Hindlimb muscle (tissue), 1 donor: Measurements from ENCODE around the gene CTNNBL1. TPM values are rescaled to one million over a fixed set of nuclear protein-coding genes. Genes with fewer than 3 reads are reported as not detected.
"Not testable (repeated sequence)": the region's sequence is repeated elsewhere in the genome, so short reads cannot be mapped to it uniquely, and the experiment has no call there.

Source experiments
- DNase-seq: peaks from one replicate; pipeline ENCODE4 v3.0.0-alpha.2; 2013
- polyA plus RNA-seq: library from polyadenylated mRNA; unstranded; fragments of 120-200 nt; gene quantifications from one replicate; pipeline ENCODE4 v1.2.1, GENCODE V29; 2013; ENCODE audit not compliant: insufficient read length

Gene CTNNBL1
- polyA plus RNA-seq, 1 donor: 29.0 TPM

GRCh38 chr20:37711994-37712964, 18.4 kb downstream of the CTNNBL1 start:
- DNase-seq: no peak

- DNase-seq: no peak
Measured at GRCh38 chr20:37713396-37713795, 19.6 kb downstream of the CTNNBL1 start.

- no peak for DNase-seq
Measured at GRCh38 chr20:37714978-37715672, 21.3 kb downstream of the CTNNBL1 start.

- DNase-seq: no peak
Measured at GRCh38 chr20:37721751-37722150, 27.9 kb downstream of the CTNNBL1 start.

GRCh38 chr20:37722312-37722711, 28.5 kb downstream of the CTNNBL1 start:
- not testable (repeated sequence) for DNase-seq

GRCh38 chr20:37723668-37724067, 29.8 kb downstream of the CTNNBL1 start:
- no peak for DNase-seq

- DNase-seq: no peak
Measured at GRCh38 chr20:37725165-37725564, 31.3 kb downstream of the CTNNBL1 start.

GRCh38 chr20:37725855-37726254, 32.0 kb downstream of the CTNNBL1 start:
- DNase-seq: no peak

- DNase-seq: no peak
Measured at GRCh38 chr20:37726321-37726720, 32.5 kb downstream of the CTNNBL1 start.

GRCh38 chr20:37726971-37727956, 33.4 kb downstream of the CTNNBL1 start:
- no peak for DNase-seq

GRCh38 chr20:37727957-37728634, 34.3 kb downstream of the CTNNBL1 start:
- DNase-seq: no peak

- DNase-seq: no peak
Measured at GRCh38 chr20:37728635-37728983, 34.8 kb downstream of the CTNNBL1 start.

GRCh38 chr20:37729452-37729851, 35.6 kb downstream of the CTNNBL1 start:
- DNase-seq: no peak

- no peak for DNase-seq
Measured at GRCh38 chr20:37729909-37730308, 36.1 kb downstream of the CTNNBL1 start.

GRCh38 chr20:37733416-37733815, 39.6 kb downstream of the CTNNBL1 start:
- no peak for DNase-seq

GRCh38 chr20:37734228-37734985, 40.6 kb downstream of the CTNNBL1 start:
- DNase-seq: no peak

- no peak for DNase-seq
Measured at GRCh38 chr20:37735541-37735940, 41.7 kb downstream of the CTNNBL1 start.

- DNase-seq: no peak
Measured at GRCh38 chr20:37736132-37736531, 42.3 kb downstream of the CTNNBL1 start.

GRCh38 chr20:37737826-37738420, 44.1 kb downstream of the CTNNBL1 start:
- DNase-seq: no peak

- no peak for DNase-seq
Measured at GRCh38 chr20:37741055-37741454, 47.2 kb downstream of the CTNNBL1 start.

- no peak for DNase-seq
Measured at GRCh38 chr20:37741570-37741969, 47.7 kb downstream of the CTNNBL1 start.
